ENCODE measurements around the gene TSPAN17. TPM values are rescaled to one million over a fixed set of nuclear protein-coding genes. Genes with fewer than 3 reads are reported as not detected.

TSPAN17 gene
- total and polyA plus RNA-seq, 10 of the 15 experiments (the other 5 are each of a cell fraction or from before 2014, with no cell fraction given), result 0.24 to 17.1 (median 10.4) TPM

DNA sequence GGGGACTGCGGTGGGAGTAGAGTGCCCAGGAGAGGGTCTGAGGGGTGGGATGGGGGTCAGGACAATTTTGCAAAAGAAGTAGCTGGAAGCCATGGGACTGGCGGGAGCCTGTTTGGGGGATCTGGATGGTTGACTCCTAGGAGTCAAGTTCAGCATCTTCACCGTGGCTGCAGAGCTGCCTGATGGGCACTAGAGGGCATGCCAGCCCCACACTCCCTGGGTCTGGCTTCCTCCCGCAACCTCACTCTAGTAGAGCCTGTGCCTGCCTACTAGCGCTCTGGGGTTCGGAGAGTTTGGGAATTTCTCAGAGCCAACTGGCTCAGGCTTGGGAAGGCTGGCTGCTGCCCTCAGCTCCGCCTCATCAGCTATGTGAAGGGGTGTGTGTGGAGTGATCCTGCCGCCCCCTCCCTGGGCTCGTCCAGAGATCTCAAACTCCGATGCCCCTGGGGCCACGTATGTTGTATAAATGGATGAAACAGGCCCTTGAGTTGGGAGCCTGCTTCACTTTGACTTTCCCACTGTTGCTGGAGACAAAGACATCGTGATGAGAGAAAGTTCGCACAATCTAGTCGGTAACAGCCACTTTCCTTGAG is 10.8 kb downstream of the TSPAN17 start:
- ATAC-seq (peak; percentile 83), DNase-seq (ENCODE audit: low read depth, low spot score) (no peak), FAIRE-seq (peak; percentile 85)
- Histone ChIP-seq H3K4me2 (ENCODE audit: control insufficient read depth, insufficient read depth) (peak overlapping the region; percentile 86), H3K36me3 (ENCODE audit: control insufficient read depth in 2 of 2, insufficient read depth in 2 of 2, low read length in 1 of 2) (no peaks in the 10 kb centered on the region; a peak in 1 of 4 replicates), H3K9me3 (replicated peaks; ENCODE audit: control insufficient read depth, insufficient read depth, low read length) (no peaks in the 10 kb centered on the region), H3K4me3 (no peak overlapping the region), H3K27ac (ENCODE audit: control insufficient read depth, insufficient read depth) (no peak overlapping the region), H4K20me1 (ENCODE audit: control insufficient read depth, insufficient read depth) (no peaks in the 10 kb centered on the region; the same call in 1 of the 2 replicates), H3K4me1 (ENCODE audit: control insufficient read depth, insufficient read depth, low read length) (peaks cover 22% of the 10 kb centered on the region), H3K9ac (ENCODE audit: control insufficient read depth, insufficient read depth, low read length) (no peak overlapping the region), H3K79me2 (ENCODE audit: control insufficient read depth, insufficient read depth, low read length) (no peaks in the 10 kb centered on the region), H3K27me3 (replicated peaks in 1 of 2; ENCODE audit: control insufficient read depth in 2 of 2, insufficient read depth in 2 of 2, low read length in 1 of 2) (no peaks in the 10 kb centered on the region), H2AFZ (ENCODE audit: control insufficient read depth, low read depth, low read length) (no peak overlapping the region)
- ChIA-PET RAD21 (ENCODE audit: unreplicated experiment) (interaction anchor here (0.7 to 4.8 kb wide), 6 partner anchors 11 to 453 kb away, joined by 3 to 43 read pairs (median 3); no protein-coding TSS in a partner anchor), CTCF (interaction anchor here (0.6 to 6.3 kb wide), 22 partner anchors 8 to 454 kb away, joined by 3 to 102 read pairs (median 3); partner anchors contain the start of genes TSPAN17 and ZNF346), POLR2A (interaction anchor here (0.6 kb wide), 1 partner anchor 86 kb away, joined by 3 read pairs; no protein-coding TSS in a partner anchor), SMC1A (ENCODE audit: uncharacterized antibody, unreplicated experiment) (interaction anchor here (0.8 to 3.1 kb wide), 6 partner anchors 10 to 453 kb away, joined by 3 to 8 read pairs (median 4); partner anchors contain the start of gene HK3)
- in situ Hi-C loops (cut with MboI), result loop anchor here (5.0 kb wide), 1 partner anchor 299 kb away; no protein-coding TSS in a partner anchor
- 46% methylated on average over 14 of the region's 14 CpGs for WGBS (ENCODE audit: insufficient coverage, insufficient replicate concordance, low lambda C conversion rate, missing lambda C conversion rate)
- TSS peak; percentile 61 for BruUV-seq (replicated peaks)
- intact Hi-C loops (cut with micrococcal nuclease; ENCODE audit: unreplicated experiment), result loop anchor here (2.0 kb wide), 1 partner anchor 301 kb away; no protein-coding TSS in a partner anchor
- TF ChIP-seq, protein P1, sequence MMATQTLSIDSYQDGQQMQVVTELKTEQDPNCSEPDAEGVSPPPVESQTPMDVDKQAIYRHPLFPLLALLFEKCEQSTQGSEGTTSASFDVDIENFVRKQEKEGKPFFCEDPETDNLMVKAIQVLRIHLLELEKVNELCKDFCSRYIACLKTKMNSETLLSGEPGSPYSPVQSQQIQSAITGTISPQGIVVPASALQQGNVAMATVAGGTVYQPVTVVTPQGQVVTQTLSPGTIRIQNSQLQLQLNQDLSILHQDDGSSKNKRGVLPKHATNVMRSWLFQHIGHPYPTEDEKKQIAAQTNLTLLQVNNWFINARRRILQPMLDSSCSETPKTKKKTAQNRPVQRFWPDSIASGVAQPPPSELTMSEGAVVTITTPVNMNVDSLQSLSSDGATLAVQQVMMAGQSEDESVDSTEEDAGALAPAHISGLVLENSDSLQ (IDR thresholded peaks at IDR 0.05), result no peak
- TF ChIP-seq, protein P2, sequence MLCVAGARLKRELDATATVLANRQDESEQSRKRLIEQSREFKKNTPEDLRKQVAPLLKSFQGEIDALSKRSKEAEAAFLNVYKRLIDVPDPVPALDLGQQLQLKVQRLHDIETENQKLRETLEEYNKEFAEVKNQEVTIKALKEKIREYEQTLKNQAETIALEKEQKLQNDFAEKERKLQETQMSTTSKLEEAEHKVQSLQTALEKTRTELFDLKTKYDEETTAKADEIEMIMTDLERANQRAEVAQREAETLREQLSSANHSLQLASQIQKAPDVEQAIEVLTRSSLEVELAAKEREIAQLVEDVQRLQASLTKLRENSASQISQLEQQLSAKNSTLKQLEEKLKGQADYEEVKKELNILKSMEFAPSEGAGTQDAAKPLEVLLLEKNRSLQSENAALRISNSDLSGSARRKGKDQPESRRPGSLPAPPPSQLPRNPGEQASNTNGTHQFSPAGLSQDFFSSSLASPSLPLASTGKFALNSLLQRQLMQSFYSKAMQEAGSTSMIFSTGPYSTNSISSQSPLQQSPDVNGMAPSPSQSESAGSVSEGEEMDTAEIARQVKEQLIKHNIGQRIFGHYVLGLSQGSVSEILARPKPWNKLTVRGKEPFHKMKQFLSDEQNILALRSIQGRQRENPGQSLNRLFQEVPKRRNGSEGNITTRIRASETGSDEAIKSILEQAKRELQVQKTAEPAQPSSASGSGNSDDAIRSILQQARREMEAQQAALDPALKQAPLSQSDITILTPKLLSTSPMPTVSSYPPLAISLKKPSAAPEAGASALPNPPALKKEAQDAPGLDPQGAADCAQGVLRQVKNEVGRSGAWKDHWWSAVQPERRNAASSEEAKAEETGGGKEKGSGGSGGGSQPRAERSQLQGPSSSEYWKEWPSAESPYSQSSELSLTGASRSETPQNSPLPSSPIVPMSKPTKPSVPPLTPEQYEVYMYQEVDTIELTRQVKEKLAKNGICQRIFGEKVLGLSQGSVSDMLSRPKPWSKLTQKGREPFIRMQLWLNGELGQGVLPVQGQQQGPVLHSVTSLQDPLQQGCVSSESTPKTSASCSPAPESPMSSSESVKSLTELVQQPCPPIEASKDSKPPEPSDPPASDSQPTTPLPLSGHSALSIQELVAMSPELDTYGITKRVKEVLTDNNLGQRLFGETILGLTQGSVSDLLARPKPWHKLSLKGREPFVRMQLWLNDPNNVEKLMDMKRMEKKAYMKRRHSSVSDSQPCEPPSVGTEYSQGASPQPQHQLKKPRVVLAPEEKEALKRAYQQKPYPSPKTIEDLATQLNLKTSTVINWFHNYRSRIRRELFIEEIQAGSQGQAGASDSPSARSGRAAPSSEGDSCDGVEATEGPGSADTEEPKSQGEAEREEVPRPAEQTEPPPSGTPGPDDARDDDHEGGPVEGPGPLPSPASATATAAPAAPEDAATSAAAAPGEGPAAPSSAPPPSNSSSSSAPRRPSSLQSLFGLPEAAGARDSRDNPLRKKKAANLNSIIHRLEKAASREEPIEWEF (IDR thresholded peaks at IDR 0.05; ENCODE audit: insufficient replicate concordance, low read depth, low read length), result no peak
- no peak for TF ChIP-seq GATAD2B (conservative IDR thresholded peaks at IDR 0.05; ENCODE audit: low read depth)
- TF ChIP-seq, protein P3, sequence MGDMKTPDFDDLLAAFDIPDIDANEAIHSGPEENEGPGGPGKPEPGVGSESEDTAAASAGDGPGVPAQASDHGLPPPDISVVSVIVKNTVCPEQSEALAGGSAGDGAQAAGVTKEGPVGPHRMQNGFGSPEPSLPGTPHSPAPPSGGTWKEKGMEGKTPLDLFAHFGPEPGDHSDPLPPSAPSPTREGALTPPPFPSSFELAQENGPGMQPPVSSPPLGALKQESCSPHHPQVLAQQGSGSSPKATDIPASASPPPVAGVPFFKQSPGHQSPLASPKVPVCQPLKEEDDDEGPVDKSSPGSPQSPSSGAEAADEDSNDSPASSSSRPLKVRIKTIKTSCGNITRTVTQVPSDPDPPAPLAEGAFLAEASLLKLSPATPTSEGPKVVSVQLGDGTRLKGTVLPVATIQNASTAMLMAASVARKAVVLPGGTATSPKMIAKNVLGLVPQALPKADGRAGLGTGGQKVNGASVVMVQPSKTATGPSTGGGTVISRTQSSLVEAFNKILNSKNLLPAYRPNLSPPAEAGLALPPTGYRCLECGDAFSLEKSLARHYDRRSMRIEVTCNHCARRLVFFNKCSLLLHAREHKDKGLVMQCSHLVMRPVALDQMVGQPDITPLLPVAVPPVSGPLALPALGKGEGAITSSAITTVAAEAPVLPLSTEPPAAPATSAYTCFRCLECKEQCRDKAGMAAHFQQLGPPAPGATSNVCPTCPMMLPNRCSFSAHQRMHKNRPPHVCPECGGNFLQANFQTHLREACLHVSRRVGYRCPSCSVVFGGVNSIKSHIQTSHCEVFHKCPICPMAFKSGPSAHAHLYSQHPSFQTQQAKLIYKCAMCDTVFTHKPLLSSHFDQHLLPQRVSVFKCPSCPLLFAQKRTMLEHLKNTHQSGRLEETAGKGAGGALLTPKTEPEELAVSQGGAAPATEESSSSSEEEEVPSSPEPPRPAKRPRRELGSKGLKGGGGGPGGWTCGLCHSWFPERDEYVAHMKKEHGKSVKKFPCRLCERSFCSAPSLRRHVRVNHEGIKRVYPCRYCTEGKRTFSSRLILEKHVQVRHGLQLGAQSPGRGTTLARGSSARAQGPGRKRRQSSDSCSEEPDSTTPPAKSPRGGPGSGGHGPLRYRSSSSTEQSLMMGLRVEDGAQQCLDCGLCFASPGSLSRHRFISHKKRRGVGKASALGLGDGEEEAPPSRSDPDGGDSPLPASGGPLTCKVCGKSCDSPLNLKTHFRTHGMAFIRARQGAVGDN (IDR thresholded peaks at IDR 0.05), result no peak
- TF ChIP-seq PML (IDR thresholded peaks at IDR 0.05; ENCODE audit: low read length), result no peak
- TF ChIP-seq MYC (IDR thresholded peaks at IDR 0.05; ENCODE audit: insufficient read depth, insufficient read length, insufficient replicate concordance, low read length, severe bottlenecking), result no peak
- no peak for TF ChIP-seq BRCA1 (IDR thresholded peaks at IDR 0.05; ENCODE audit: low read depth, low read length)
- TF ChIP-seq ZNF24 (IDR thresholded peaks at IDR 0.05), result no peak
- TF ChIP-seq IRF4 (IDR thresholded peaks at IDR 0.05; ENCODE audit: low read depth, low read length), result 0 out of 2 replicates have a peak, but pooled peaks have one; percentile 34
